Right lobe of liver (tissue), 6 donors: ENCODE results near the gene CBY1. TPM values are rescaled to one million over a fixed set of nuclear protein-coding genes. Genes with fewer than 3 reads are reported as not detected.

Experiments
- ATAC-seq, 4 donors: fragments of 200-7000 bp; cut with Tn5 transposase; one replicate each; pipeline ENCODE4 v1.9.1; 2020; ENCODE audit warnings: mild to moderate bottlenecking in 4 of 4, moderate library complexity in 4 of 4
- DNase-seq, 3 donors: peaks; one replicate each; pipeline ENCODE4 v3.0.0-alpha.2; 2020
- H3K27ac ChIP-seq, 3 donors: fragments of 200-600 bp; one replicate each; pipeline ENCODE4 v1.8.0; 2022
- H3K27me3 ChIP-seq, 2 donors: fragments of 200-600 bp; one replicate each; pipeline ENCODE4 v1.8.0; 2022
- H3K36me3 ChIP-seq, 4 donors: fragments of 200-600 bp; sonication (generic) in 1 of 4; one replicate each; pipeline versions ENCODE4 v1.5.1 to v1.8.0; 2017 to 2022; ENCODE audit warnings: control low read depth in 1 of 4
- H3K4me1 ChIP-seq, 4 donors: fragments of 200-600 bp; sonication (generic) in 1 of 4; one replicate each; pipeline versions ENCODE4 v1.5.1 to v1.8.0; 2017 to 2022; ENCODE audit warnings: control low read depth in 1 of 4
- H3K4me3 ChIP-seq, 3 donors: fragments of 200-600 bp; one replicate each; pipeline ENCODE4 v1.8.0; 2022
- H3K9me3 ChIP-seq, 4 donors: fragments of 200-600 bp; sonication (generic) in 1 of 4; one replicate each; pipeline versions ENCODE4 v1.5.1 to v1.8.0; 2017 to 2022; ENCODE audit warnings: control low read depth in 1 of 4
- CTCF ChIP-seq, 4 donors: fragments of 200-600 bp in 3 of 4; fragments of 450-650 bp in 1 of 4; IDR thresholded peaks; one replicate each; pipeline versions ENCODE4 v1.5.1 to v1.8.0; 2016 to 2022; ENCODE audit warnings: antibody characterized with exemption in 4 of 4, mild to moderate bottlenecking in 2 of 4
- POLR2A ChIP-seq: fragments of 450-650 bp; IDR thresholded peaks from one replicate; pipeline ENCODE4 v1.6.1; 2017; ENCODE audit warnings: antibody characterized with exemption, mild to moderate bottlenecking
- WGBS: methylation state at CpG from one replicate; pipeline ENCODE4 v1.1.6; 2018; ENCODE audit warnings: low coverage, low lambda C conversion rate; ENCODE audit not compliant: insufficient coverage; ENCODE audit errors: missing lambda C conversion rate; 5-methylcytosine and 5-hydroxymethylcytosine counted together
- intact Hi-C, 2 donors: fragments of 100-400 bp; cut with DNase I; formaldehyde crosslinking; loops; one replicate each; pipeline versions ENCODE4 v1.11.2 to v1.14.1; 2022
- total RNA-seq, 6 experiments: library from RNA; depleted of rRNA in 2 of 6; stranded (reverse); fragments of >200 nt in 2 of 6; fragmentation: NEBNext Ultra II Directional in 3 of 6; extraction: Animal tissue kit (Norgen Biotek cat#: 25700) in 3 of 6; gene quantifications; one replicate each; pipeline versions ENCODE4 v1.1.0 to v1.2.4, GENCODE V29; 2016 to 2023
- donor health status: DM: no; HTN: yes; CAD: no.
- donor health status: DM: no; HTN: no; CAD: no.
- donor health status: DM: no; HTN: no; CAD: no.
- donor health status: DM: no; HTN: yes; CAD: no.
- donor health status: DM: no; HTN: yes; CAD: no.

CBY1 gene
- total RNA-seq, 6 experiments from 2014 or later: 6.1 to 14.4 (median 11.6) TPM

GRCh38 chr22:38706101-38706900, 49.9 kb downstream of the CBY1 start:
- Histone ChIP-seq H3K36me3 (peaks cover 0 to 4% (median 0%) of the 10 kb centered on the region in 4 donors), H3K27ac (peak overlapping the region; percentile 93 to 97 (median 96)), H3K27me3 (no peaks in the 10 kb centered on the region), H3K4me1 (peaks cover 0 to 31% (median 7%) of the 10 kb centered on the region in 4 donors), H3K9me3 (no peaks in the 10 kb centered on the region), H3K4me3 (peak overlapping the region; percentile 76 to 89 (median 85))
- DNase-seq: peak; percentile 65 to 77 (median 71)
- ATAC-seq: peak in 3 of 4 donors; percentile 0 to 3 (median 2)
- intact Hi-C loops: no loop called here
- TF ChIP-seq POLR2A: no peak
- TF ChIP-seq CTCF (IDR thresholded peaks at IDR 0.05): no peak
- WGBS: 0% methylated on average over 13 of the region's 80 CpGs

DNA sequence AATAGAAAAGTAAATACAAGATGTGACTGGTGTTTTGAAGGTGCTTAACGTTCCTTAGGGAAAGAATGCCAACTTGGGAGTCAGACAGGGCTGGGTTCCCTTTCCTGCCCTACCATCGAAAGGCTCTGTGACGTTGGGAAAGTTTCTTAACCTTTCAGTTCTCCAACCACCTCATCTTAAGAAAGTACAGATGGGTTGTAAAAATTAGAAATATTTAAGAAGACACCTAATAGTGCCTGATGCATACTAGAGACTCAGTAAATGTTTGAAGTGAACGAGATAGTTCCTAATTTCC, 50.4 kb downstream of the CBY1 start:
- DNase-seq (no peak), ATAC-seq (no peak)
- Histone ChIP-seq H3K4me3 (peak overlapping the region; percentile 76 to 89 (median 85)), H3K27ac (peak overlapping the region; percentile 93 to 97 (median 96)), H3K4me1 (peaks cover 0 to 31% (median 7%) of the 10 kb centered on the region in 4 donors), H3K27me3 (no peaks in the 10 kb centered on the region), H3K9me3 (no peaks in the 10 kb centered on the region), H3K36me3 (peaks cover 0 to 4% (median 0%) of the 10 kb centered on the region in 4 donors)
- 0% methylated on average over 4 of the region's 4 CpGs for WGBS
- intact Hi-C loops: no loop called here
- no peak for TF ChIP-seq POLR2A
- TF ChIP-seq CTCF (IDR thresholded peaks at IDR 0.05): no peak

DNA sequence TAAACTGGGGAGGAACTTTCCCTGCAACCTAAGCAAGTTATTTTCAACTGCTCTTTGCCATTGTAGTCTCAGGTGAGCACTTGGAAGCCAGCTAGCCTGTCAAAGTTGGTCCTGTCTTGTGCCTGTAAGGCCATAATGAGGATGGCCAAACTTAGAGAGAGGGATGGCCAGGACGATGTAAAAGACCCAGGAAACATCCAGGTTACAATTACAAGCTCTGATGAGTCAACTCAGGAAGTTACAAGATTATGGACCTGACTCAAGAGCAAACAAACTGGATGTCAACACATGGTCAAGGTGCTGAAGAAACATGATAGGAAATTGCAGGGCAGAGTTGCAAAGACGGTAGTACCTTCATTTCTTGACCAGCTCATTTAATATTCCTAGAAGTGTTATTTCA, 50.9 kb downstream of the CBY1 start:
- intact Hi-C loops: no loop called here
- Histone ChIP-seq H3K4me1 (peaks cover 0 to 31% (median 7%) of the 10 kb centered on the region in 4 donors), H3K36me3 (peaks cover 0 to 4% (median 0%) of the 10 kb centered on the region in 4 donors), H3K9me3 (no peaks in the 10 kb centered on the region), H3K27ac (peak overlapping the region in 2 of 3 donors; percentile 96 to 97), H3K27me3 (no peaks in the 10 kb centered on the region), H3K4me3 (peak overlapping the region; percentile 76 to 89 (median 85))
- peak; percentile 58 for TF ChIP-seq POLR2A
- TF ChIP-seq CTCF (IDR thresholded peaks at IDR 0.05): no peak
- 6% methylated on average over 2 of the region's 2 CpGs for WGBS
- ATAC-seq: peak in 1 of 4 donors; percentile 7
- DNase-seq: no peak

GRCh38 chr22:38707984-38708383, 51.5 kb downstream of the CBY1 start:
- H3K9me3 ChIP-seq: no peaks in the 10 kb centered on the region
- H3K4me1 ChIP-seq: peaks cover 0 to 27% (median 7%) of the 10 kb centered on the region in 4 donors
- DNase-seq (no peak), ATAC-seq (no peak)
- H3K27me3 ChIP-seq: no peaks in the 10 kb centered on the region
- TF ChIP-seq POLR2A: no peak
- no peak for TF ChIP-seq CTCF (IDR thresholded peaks at IDR 0.05)
- no peak overlapping the region for H3K27ac ChIP-seq
- no peak overlapping the region for H3K4me3 ChIP-seq
- WGBS: 75% methylated on average over 3 of the region's 3 CpGs
- peaks cover 0 to 4% (median 0%) of the 10 kb centered on the region in 4 donors for H3K36me3 ChIP-seq
- intact Hi-C loops: no loop called here
